B cell (primary cell): ENCODE measurements around the gene APBA2. TPM values are rescaled to one million over a fixed set of nuclear protein-coding genes. Genes with fewer than 3 reads are reported as not detected.

Experiments
- ATAC-seq: fragments of 200-7000 bp; cut with Tn5 transposase; one replicate; pipeline ENCODE4 v1.10.0; 2021; ENCODE audit warnings: low read depth, mild to moderate bottlenecking, moderate number of reproducible peaks, moderate library complexity
- CTCF ChIA-PET: fragments of 350-600 bp; sonication (Branson Sonifier 250); formaldehyde crosslinking; loops from one replicate; lab custom pipeline; 2021; ENCODE audit warnings: antibody characterized with exemption, inconsistent platforms; lab: Charles Lee
- POLR2A ChIA-PET: fragments of 350-600 bp; sonication (Branson Sonifier 250); formaldehyde crosslinking; loops from one replicate; lab custom pipeline; 2021; ENCODE audit warnings: antibody characterized with exemption; lab: Charles Lee
- DNase-seq: peaks from one replicate; pipeline ENCODE4 v3.0.0; 2013
- H2AFZ ChIP-seq: 2 replicates; pipeline ENCODE4 v1.6.1; 2012; ENCODE audit warnings: mild to moderate bottlenecking, low read depth, low read length; ENCODE audit not compliant: insufficient read depth, poor library complexity, severe bottlenecking
- H3K27ac ChIP-seq, 2 donors: 1 replicate in 1 of 2; 2 replicates in 1 of 2; pipeline ENCODE4 v1.5.1; 2012 to 2013; ENCODE audit warnings: low read length in 2 of 2, mild to moderate bottlenecking in 2 of 2, moderate library complexity in 1 of 2
- H3K27me3 ChIP-seq, 4 experiments: fragments of 200-600 bp in 1 of 4; sonication (generic) in 1 of 4; replicated peaks in 1 of 4; 1 replicate in 2 of 4; 2 replicates in 2 of 4; pipeline versions ENCODE4 v1.6.1 to v1.7.0; 2013 to 2016; ENCODE audit warnings: low read length in 3 of 4, mild to moderate bottlenecking in 2 of 4, mixed read lengths in 1 of 4, moderate library complexity in 1 of 4; ENCODE audit not compliant: insufficient read depth in 4 of 4, control insufficient read depth in 3 of 4; ENCODE audit errors: control extremely low read depth in 1 of 4
- H3K36me3 ChIP-seq, 2 experiments: replicated peaks in 1 of 2; 1 replicate in 1 of 2; 2 replicates in 1 of 2; pipeline versions ENCODE4 v1.6.1 to v1.7.1; 2013; ENCODE audit warnings: low read length in 1 of 2; ENCODE audit not compliant: insufficient read depth in 2 of 2, control insufficient read depth in 1 of 2; ENCODE audit errors: control extremely low read depth in 1 of 2, extremely low read depth in 1 of 2
- H3K4me1 ChIP-seq, 2 donors: fragments of 200-600 bp in 1 of 2; sonication (generic) in 1 of 2; 1 replicate in 1 of 2; 2 replicates in 1 of 2; pipeline versions ENCODE4 v1.5.1 to v1.6.1; 2013 to 2017; ENCODE audit warnings: low read length in 2 of 2; ENCODE audit not compliant: control insufficient read depth in 2 of 2, insufficient read depth in 2 of 2
- H3K4me2 ChIP-seq: replicated peaks from 2 replicates; pipeline ENCODE3; 2012; ENCODE audit warnings: mild to moderate bottlenecking, low read depth, low read length; ENCODE audit not compliant: poor library complexity, severe bottlenecking
- H3K4me3 ChIP-seq, 5 experiments: fragments of 200-600 bp in 1 of 5; sonication (generic) in 1 of 5; 1 replicate in 3 of 5; 2 replicates in 2 of 5; pipeline versions ENCODE4 v1.5.1 to v1.7.0; 2011 to 2016; ENCODE audit warnings: low read length in 4 of 5, mild to moderate bottlenecking in 4 of 5, low read depth in 2 of 5, control low read depth in 1 of 5, moderate library complexity in 1 of 5; ENCODE audit not compliant: insufficient read depth in 1 of 5; ENCODE audit errors: control extremely low read depth in 1 of 5, extremely low read depth in 1 of 5
- H3K79me2 ChIP-seq: fragments of 200-600 bp; sonication (generic); one replicate; pipeline ENCODE4 v1.6.0; 2016; ENCODE audit warnings: low read length; ENCODE audit not compliant: control insufficient read depth, insufficient read depth
- H3K9ac ChIP-seq: fragments of 200-600 bp; sonication (generic); 2 replicates; pipeline ENCODE4 v1.6.1; 2017; ENCODE audit warnings: mild to moderate bottlenecking, low read length, moderate library complexity
- H3K9me3 ChIP-seq, 3 donors: one replicate each; pipeline versions ENCODE4 v1.6.1 to v1.7.1; 2013; ENCODE audit warnings: low read length in 2 of 3; ENCODE audit not compliant: control insufficient read depth in 2 of 3, insufficient read depth in 1 of 3; ENCODE audit errors: control extremely low read depth in 1 of 3
- H4K20me1 ChIP-seq: 2 replicates; pipeline ENCODE4 v1.6.0; 2012; ENCODE audit warnings: mild to moderate bottlenecking, low read length; ENCODE audit not compliant: insufficient read depth, control insufficient read depth, poor library complexity, severe bottlenecking
- H3K27ac Mint-ChIP-seq: one replicate; pipeline ENCODE4 v1.8.0; 2021; ENCODE audit warnings: mixed read lengths
- H3K27me3 Mint-ChIP-seq: one replicate; pipeline ENCODE4 v1.8.0; 2021; ENCODE audit warnings: mixed read lengths
- H3K4me1 Mint-ChIP-seq: one replicate; pipeline ENCODE4 v1.8.0; 2021; ENCODE audit warnings: mixed read lengths
- H3K4me3 Mint-ChIP-seq: one replicate; pipeline ENCODE4 v1.8.0; 2021; ENCODE audit warnings: mixed read lengths
- H3K9me3 Mint-ChIP-seq: one replicate; pipeline ENCODE4 v1.8.0; 2022; ENCODE audit warnings: mixed read lengths; ENCODE audit not compliant: insufficient read depth
- EZH2 ChIP-seq: IDR thresholded peaks from 2 replicates; pipeline ENCODE4 v1.6.1; 2012; ENCODE audit warnings: borderline replicate concordance, low read depth, mild to moderate bottlenecking, moderate library complexity, low read length; ENCODE audit not compliant: insufficient read depth, poor library complexity, severe bottlenecking
- WGBS: methylation state at CpG from one replicate; pipeline ENCODE4 v1.1.5; 2013; ENCODE audit warnings: missing lambda C conversion rate; ENCODE audit not compliant: insufficient coverage; 5-methylcytosine and 5-hydroxymethylcytosine counted together
- intact Hi-C: fragments of 100-400 bp; cut with micrococcal nuclease; formaldehyde crosslinking; loops from one replicate; pipeline ENCODE4 v1.10.0; 2022
- polyA plus RNA-seq: library from polyadenylated mRNA; depleted of rRNA; stranded (reverse); fragments of >200 nt; gene quantifications from 2 replicates; pipeline ENCODE4 v1.2.3, GENCODE V29; 2012
- total RNA-seq, 2 donors: library from RNA; stranded (reverse); fragments of 120-200 nt in 1 of 2; gene quantifications; 1 replicate in 1 of 2; 2 replicates in 1 of 2; pipeline versions ENCODE4 v1.2.3 to v1.2.4, GENCODE V29; 2013 to 2022
- TF ChIP-seq, protein P1 (sequence below): fragments of 200-600 bp; IDR thresholded peaks from one replicate; pipeline ENCODE4 v1.8.0; 2022; ENCODE audit warnings: antibody characterized with exemption, mild to moderate bottlenecking

The APBA2 gene
- total and polyA plus RNA-seq, 2 donors (not counting 1 experiment from before 2014, with no cell fraction given), result 0.19 TPM; not detected in 1

DNA sequence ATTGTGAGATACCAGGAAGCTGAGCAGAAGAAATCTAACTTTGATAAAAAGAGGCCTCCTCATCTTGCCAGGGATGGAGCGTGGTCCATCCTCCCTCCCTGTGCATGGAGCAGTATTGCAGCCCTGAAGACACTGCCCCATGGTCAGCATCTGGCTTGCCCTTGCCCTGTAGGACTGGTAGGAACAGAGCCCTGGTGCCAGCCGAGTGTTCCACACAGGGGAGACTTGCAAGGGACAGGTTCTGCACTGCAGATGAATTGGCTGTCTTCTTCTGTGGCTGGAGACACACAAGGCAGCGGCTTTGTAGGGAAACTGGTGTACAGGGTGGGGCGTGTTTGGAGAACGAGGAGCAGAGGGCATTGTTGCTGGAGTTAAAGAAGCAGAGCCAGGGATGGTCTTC is 110.5 kb downstream of the APBA2 start:
- no peak overlapping the region for H3K4me3 Mint-ChIP-seq
- ChIA-PET CTCF (no interaction called here), POLR2A (no interaction called here)
- DNase-seq (no peak), ATAC-seq (no peak)
- intact Hi-C loops, result no loop called here
- H3K9ac ChIP-seq, result no peak overlapping the region
- no peaks in the 10 kb centered on the region for H3K79me2 ChIP-seq
- H3K4me2 ChIP-seq, result no peak overlapping the region
- no peak overlapping the region for H3K27ac Mint-ChIP-seq
- H3K4me3 ChIP-seq, result no peak overlapping the region
- no peak overlapping the region for H3K27ac ChIP-seq
- H2AFZ ChIP-seq, result no peak overlapping the region
- H3K36me3 ChIP-seq, result no peaks in the 10 kb centered on the region
- TF ChIP-seq EZH2, result no peak
- TF ChIP-seq, protein P1, sequence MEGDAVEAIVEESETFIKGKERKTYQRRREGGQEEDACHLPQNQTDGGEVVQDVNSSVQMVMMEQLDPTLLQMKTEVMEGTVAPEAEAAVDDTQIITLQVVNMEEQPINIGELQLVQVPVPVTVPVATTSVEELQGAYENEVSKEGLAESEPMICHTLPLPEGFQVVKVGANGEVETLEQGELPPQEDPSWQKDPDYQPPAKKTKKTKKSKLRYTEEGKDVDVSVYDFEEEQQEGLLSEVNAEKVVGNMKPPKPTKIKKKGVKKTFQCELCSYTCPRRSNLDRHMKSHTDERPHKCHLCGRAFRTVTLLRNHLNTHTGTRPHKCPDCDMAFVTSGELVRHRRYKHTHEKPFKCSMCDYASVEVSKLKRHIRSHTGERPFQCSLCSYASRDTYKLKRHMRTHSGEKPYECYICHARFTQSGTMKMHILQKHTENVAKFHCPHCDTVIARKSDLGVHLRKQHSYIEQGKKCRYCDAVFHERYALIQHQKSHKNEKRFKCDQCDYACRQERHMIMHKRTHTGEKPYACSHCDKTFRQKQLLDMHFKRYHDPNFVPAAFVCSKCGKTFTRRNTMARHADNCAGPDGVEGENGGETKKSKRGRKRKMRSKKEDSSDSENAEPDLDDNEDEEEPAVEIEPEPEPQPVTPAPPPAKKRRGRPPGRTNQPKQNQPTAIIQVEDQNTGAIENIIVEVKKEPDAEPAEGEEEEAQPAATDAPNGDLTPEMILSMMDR, result no peak
- no peaks in the 10 kb centered on the region for H3K4me1 Mint-ChIP-seq
- WGBS, result 88% methylated on average over 5 of the region's 5 CpGs
- no peaks in the 10 kb centered on the region for H3K4me1 ChIP-seq
- no peaks in the 10 kb centered on the region for H3K27me3 ChIP-seq
- no peaks in the 10 kb centered on the region for H3K27me3 Mint-ChIP-seq
- H4K20me1 ChIP-seq, result no peaks in the 10 kb centered on the region
- no peaks in the 10 kb centered on the region for H3K9me3 ChIP-seq
- no peaks in the 10 kb centered on the region for H3K9me3 Mint-ChIP-seq

GRCh38 chr15:28996953-28997352 is 111.2 kb downstream of the APBA2 start:
- Histone ChIP-seq H3K4me2 (no peak overlapping the region), H4K20me1 (no peaks in the 10 kb centered on the region), H2AFZ (no peak overlapping the region), H3K9me3 (no peaks in the 10 kb centered on the region), H3K36me3 (no peaks in the 10 kb centered on the region), H3K27me3 (no peaks in the 10 kb centered on the region), H3K27ac (no peak overlapping the region), H3K79me2 (no peaks in the 10 kb centered on the region), H3K4me1 (no peaks in the 10 kb centered on the region), H3K9ac (no peak overlapping the region), H3K4me3 (no peak overlapping the region)
- no peaks in the 10 kb centered on the region for H3K4me1 Mint-ChIP-seq
- H3K9me3 Mint-ChIP-seq, result no peaks in the 10 kb centered on the region
- WGBS, result 85% methylated on average over 5 of the region's 5 CpGs
- intact Hi-C loops, result no loop called here
- H3K27me3 Mint-ChIP-seq, result no peaks in the 10 kb centered on the region
- no peak overlapping the region for H3K4me3 Mint-ChIP-seq
- CTCF ChIA-PET, result no interaction called here
- ATAC-seq, result no peak
- H3K27ac Mint-ChIP-seq, result no peak overlapping the region
- POLR2A ChIA-PET, result no interaction called here
- no peak for DNase-seq
- TF ChIP-seq, protein P1, result no peak
- TF ChIP-seq EZH2, result no peak
